Panc1 (cell line): ENCODE measurements around the gene MTARC2. TPM values are rescaled to one million over a fixed set of nuclear protein-coding genes. Genes with fewer than 3 reads are reported as not detected.

ENCODE experiments used
- ATAC-seq: fragments of 200-7000 bp; cut with Tn5 transposase; 2 replicates; pipeline ENCODE4 v1.9.1; 2020; ENCODE audit warnings: mild to moderate bottlenecking, moderate library complexity
- BruUV-seq: library from RNA; stranded (reverse); fragments of 400-500 nt; replicated peaks from 2 replicates; lab custom pipeline; 2021; lab: Mats Ljungman, UMichigan
- CTCF ChIA-PET: fragments of 300-600 bp; sonication (Branson Sonifier 250); formaldehyde crosslinking; loops from one replicate; lab custom pipeline; 2022; ENCODE audit warnings: antibody characterized with exemption; lab: Charles Lee
- POLR2A ChIA-PET: fragments of 300-600 bp; sonication (Branson Sonifier 250); formaldehyde crosslinking; loops from one replicate; lab custom pipeline; 2022; ENCODE audit warnings: antibody characterized with exemption; lab: Charles Lee
- DNase-seq: peaks from one replicate; pipeline ENCODE4 v3.0.0-alpha.2; 2010; ENCODE audit warnings: low read depth, low spot score
- H3K27ac ChIP-seq: 2 replicates; pipeline ENCODE4 v1.5.1; 2011; ENCODE audit warnings: mild to moderate bottlenecking, low read length, inconsistent platforms
- H3K27me3 ChIP-seq: fragments of 200-500 bp; sonication (Bioruptor generic); 2 replicates; pipeline ENCODE4 v1.6.0; 2014; ENCODE audit warnings: low read length, inconsistent platforms; ENCODE audit not compliant: control insufficient read depth, insufficient read depth
- H3K36me3 ChIP-seq: fragments of 200-500 bp; sonication (Bioruptor generic); 2 replicates; pipeline ENCODE4 v1.5.1; 2014; ENCODE audit warnings: inconsistent platforms, mild to moderate bottlenecking, low read length, moderate library complexity; ENCODE audit not compliant: control insufficient read depth, insufficient read depth
- H3K4me1 ChIP-seq: 2 replicates; pipeline ENCODE4 v1.5.1; 2011; ENCODE audit warnings: inconsistent platforms, mild to moderate bottlenecking, low read length, moderate library complexity; ENCODE audit not compliant: control insufficient read depth, insufficient read depth
- H3K4me3 ChIP-seq, 2 experiments: 2 replicates each; pipeline ENCODE4 v1.5.1; 2011 to 2012; ENCODE audit warnings: low read depth in 2 of 2, low read length in 2 of 2, mild to moderate bottlenecking in 2 of 2, inconsistent platforms in 1 of 2, moderate library complexity in 1 of 2
- H3K9me3 ChIP-seq: fragments of 200-500 bp; sonication (Bioruptor generic); 2 replicates; pipeline ENCODE4 v1.5.1; 2014; ENCODE audit warnings: low read depth, mild to moderate bottlenecking, inconsistent platforms, low read length, moderate library complexity; ENCODE audit not compliant: control insufficient read depth, insufficient read depth
- POLR2AphosphoS5 ChIP-seq: IDR thresholded peaks from 2 replicates; pipeline ENCODE4 v1.6.1; 2012; ENCODE audit warnings: mild to moderate bottlenecking, low read depth, low read length, moderate library complexity
- SIN3A ChIP-seq: IDR thresholded peaks from 2 replicates; pipeline ENCODE4 v1.6.1; 2012; ENCODE audit warnings: low read depth, mild to moderate bottlenecking, low read length, moderate library complexity, borderline replicate concordance; ENCODE audit not compliant: insufficient read depth
- TCF7L2 ChIP-seq: IDR thresholded peaks from 2 replicates; pipeline ENCODE4 v1.6.1; 2011; ENCODE audit warnings: mild to moderate bottlenecking, low read depth, low read length, inconsistent platforms
- in situ Hi-C: cut with HindIII; loops from 2 replicates; pipeline ENCODE4 v1.10.0; 2016; ENCODE audit warnings: low sequenced_read_pairs, low pct_unique_long_range_greater_than_20kb
- intact Hi-C: fragments of 100-400 bp; cut with micrococcal nuclease; formaldehyde crosslinking; loops from one replicate; pipeline ENCODE4 v1.10.0; 2022; ENCODE audit not compliant: unreplicated experiment
- total RNA-seq: library from RNA; stranded (reverse); gene quantifications from one replicate; pipeline ENCODE4 v1.2.1, GENCODE V29; 2021; ENCODE audit not compliant: unreplicated experiment
- TF ChIP-seq, protein P1 (sequence below), 2 experiments: IDR thresholded peaks; 2 replicates each; pipeline ENCODE4 v1.6.1; 2011 to 2012; ENCODE audit warnings: low read depth in 2 of 2, control low read depth in 1 of 2, low read length in 1 of 2, mild to moderate bottlenecking in 1 of 2, moderate library complexity in 1 of 2; ENCODE audit not compliant: insufficient read depth in 1 of 2
- TF ChIP-seq, protein P2 (sequence below): fragments of 450-650 bp; IDR thresholded peaks from 2 replicates; pipeline ENCODE4 v1.5.1; 2017; ENCODE audit warnings: mild to moderate bottlenecking

MTARC2 gene
- total RNA-seq, 1 experiment from 2014 or later, result 10.1 TPM

- Histone ChIP-seq H3K27me3 (no peaks in the 10 kb centered on the region), H3K4me3 (no peak overlapping the region), H3K27ac (no peak overlapping the region), H3K9me3 (no peaks in the 10 kb centered on the region), H3K4me1 (no peaks in the 10 kb centered on the region), H3K36me3 (no peaks in the 10 kb centered on the region)
- TF ChIP-seq, protein P1, sequence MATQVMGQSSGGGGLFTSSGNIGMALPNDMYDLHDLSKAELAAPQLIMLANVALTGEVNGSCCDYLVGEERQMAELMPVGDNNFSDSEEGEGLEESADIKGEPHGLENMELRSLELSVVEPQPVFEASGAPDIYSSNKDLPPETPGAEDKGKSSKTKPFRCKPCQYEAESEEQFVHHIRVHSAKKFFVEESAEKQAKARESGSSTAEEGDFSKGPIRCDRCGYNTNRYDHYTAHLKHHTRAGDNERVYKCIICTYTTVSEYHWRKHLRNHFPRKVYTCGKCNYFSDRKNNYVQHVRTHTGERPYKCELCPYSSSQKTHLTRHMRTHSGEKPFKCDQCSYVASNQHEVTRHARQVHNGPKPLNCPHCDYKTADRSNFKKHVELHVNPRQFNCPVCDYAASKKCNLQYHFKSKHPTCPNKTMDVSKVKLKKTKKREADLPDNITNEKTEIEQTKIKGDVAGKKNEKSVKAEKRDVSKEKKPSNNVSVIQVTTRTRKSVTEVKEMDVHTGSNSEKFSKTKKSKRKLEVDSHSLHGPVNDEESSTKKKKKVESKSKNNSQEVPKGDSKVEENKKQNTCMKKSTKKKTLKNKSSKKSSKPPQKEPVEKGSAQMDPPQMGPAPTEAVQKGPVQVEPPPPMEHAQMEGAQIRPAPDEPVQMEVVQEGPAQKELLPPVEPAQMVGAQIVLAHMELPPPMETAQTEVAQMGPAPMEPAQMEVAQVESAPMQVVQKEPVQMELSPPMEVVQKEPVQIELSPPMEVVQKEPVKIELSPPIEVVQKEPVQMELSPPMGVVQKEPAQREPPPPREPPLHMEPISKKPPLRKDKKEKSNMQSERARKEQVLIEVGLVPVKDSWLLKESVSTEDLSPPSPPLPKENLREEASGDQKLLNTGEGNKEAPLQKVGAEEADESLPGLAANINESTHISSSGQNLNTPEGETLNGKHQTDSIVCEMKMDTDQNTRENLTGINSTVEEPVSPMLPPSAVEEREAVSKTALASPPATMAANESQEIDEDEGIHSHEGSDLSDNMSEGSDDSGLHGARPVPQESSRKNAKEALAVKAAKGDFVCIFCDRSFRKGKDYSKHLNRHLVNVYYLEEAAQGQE (IDR thresholded peaks at IDR 0.05; ENCODE audit: insufficient read depth in 1 of 2, low read depth in 2 of 2, low read length in 1 of 2), result no peak
- TF ChIP-seq SIN3A, result no peak
- TF ChIP-seq, protein P2, sequence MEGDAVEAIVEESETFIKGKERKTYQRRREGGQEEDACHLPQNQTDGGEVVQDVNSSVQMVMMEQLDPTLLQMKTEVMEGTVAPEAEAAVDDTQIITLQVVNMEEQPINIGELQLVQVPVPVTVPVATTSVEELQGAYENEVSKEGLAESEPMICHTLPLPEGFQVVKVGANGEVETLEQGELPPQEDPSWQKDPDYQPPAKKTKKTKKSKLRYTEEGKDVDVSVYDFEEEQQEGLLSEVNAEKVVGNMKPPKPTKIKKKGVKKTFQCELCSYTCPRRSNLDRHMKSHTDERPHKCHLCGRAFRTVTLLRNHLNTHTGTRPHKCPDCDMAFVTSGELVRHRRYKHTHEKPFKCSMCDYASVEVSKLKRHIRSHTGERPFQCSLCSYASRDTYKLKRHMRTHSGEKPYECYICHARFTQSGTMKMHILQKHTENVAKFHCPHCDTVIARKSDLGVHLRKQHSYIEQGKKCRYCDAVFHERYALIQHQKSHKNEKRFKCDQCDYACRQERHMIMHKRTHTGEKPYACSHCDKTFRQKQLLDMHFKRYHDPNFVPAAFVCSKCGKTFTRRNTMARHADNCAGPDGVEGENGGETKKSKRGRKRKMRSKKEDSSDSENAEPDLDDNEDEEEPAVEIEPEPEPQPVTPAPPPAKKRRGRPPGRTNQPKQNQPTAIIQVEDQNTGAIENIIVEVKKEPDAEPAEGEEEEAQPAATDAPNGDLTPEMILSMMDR, result peak; percentile 97
- no TSS peak for BruUV-seq
- CTCF ChIA-PET, result interaction anchor here (0.6 to 1.2 kb wide), 5 partner anchors 8 to 558 kb away, joined by 3 to 12 read pairs (median 3); no protein-coding TSS in a partner anchor
- DNase-seq (peak; percentile 28), ATAC-seq (peak; percentile 100)
- POLR2A ChIA-PET, result no interaction called here
- intact Hi-C loops (loop anchor here (1.0 to 10.0 kb wide), 4 partner anchors 96 to 496 kb away; partner anchors contain the start of gene MARK1), in situ Hi-C loops (no loop called here)
Observed at GRCh38 chr1:220776720-220777326, 28.7 kb downstream of the MTARC2 start.

DNA sequence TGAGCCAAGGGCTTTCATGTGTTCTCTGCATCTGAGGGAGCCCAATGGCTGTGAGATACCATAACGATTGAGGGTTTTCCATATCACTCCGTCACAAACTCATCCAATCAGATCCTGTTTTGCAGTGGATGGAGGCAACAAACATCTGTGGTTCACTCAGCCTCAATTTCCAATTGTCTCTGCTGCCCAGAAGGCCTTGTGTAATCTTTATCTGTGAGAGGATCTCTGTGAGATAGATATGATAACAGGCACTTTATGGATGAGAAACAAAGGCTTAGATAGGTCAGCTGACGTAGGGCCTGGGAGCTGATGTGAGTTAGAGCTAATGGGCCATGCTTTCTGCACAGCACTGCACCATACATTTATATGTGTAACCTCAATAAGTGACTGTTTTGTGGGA is 35.3 kb downstream of the MTARC2 start:
- in situ Hi-C loops (no loop called here), intact Hi-C loops (no loop called here)
- H3K27ac ChIP-seq, result no peak overlapping the region
- no peaks in the 10 kb centered on the region for H3K9me3 ChIP-seq
- H3K36me3 ChIP-seq, result no peaks in the 10 kb centered on the region; the same call in 1 of the 2 replicates
- no peaks in the 10 kb centered on the region for H3K4me1 ChIP-seq
- BruUV-seq, result no TSS peak
- ATAC-seq (no peak), DNase-seq (no peak)
- CTCF ChIA-PET, result no interaction called here
- no peaks in the 10 kb centered on the region for H3K27me3 ChIP-seq
- no peak overlapping the region for H3K4me3 ChIP-seq
- POLR2A ChIA-PET, result no interaction called here
- TF ChIP-seq SIN3A (no peak), TCF7L2 (no peak), POLR2AphosphoS5 (no peak)
- TF ChIP-seq, protein P2, result no peak
- TF ChIP-seq, protein P1 (IDR thresholded peaks at IDR 0.05; ENCODE audit: insufficient read depth in 1 of 2, low read depth in 2 of 2, low read length in 1 of 2), result no peak
